HepG2 (cell line): Measurements from ENCODE around the gene NOP56.

Source experiments
- ARNTL ChIP-seq: sonication (generic); formaldehyde crosslinking; IDR thresholded peaks from 2 replicates; pipeline ENCODE4 v1.4.0; 2020; ENCODE audit warnings: mild to moderate bottlenecking, missing genetic modification reagents
- CBX2 ChIP-seq, 2 experiments: fragments of 200-600 bp in 1 of 2; sonication (generic); formaldehyde crosslinking in 1 of 2; IDR thresholded peaks; 2 replicates each; pipeline versions ENCODE4 v1.7.0 to v1.8.1; 2018 to 2022; ENCODE audit warnings: low read depth in 2 of 2, low read length in 1 of 2, mild to moderate bottlenecking in 1 of 2, missing genetic modification reagents in 1 of 2
- CHD2 ChIP-seq: IDR thresholded peaks from 2 replicates; pipeline ENCODE4 v1.6.1; 2011; ENCODE audit warnings: low read depth, low read length, improper control_type of control experiment
- CTCF ChIP-seq: sonication (generic); formaldehyde crosslinking; IDR thresholded peaks from 2 replicates; pipeline ENCODE4 v1.5.0; 2020; ENCODE audit warnings: mild to moderate bottlenecking, missing genetic modification reagents, moderate library complexity
- KDM1A ChIP-seq: IDR thresholded peaks from 2 replicates; pipeline ENCODE4 v1.6.1; 2016; ENCODE audit warnings: missing compliant biosample characterization
- KLF12 ChIP-seq: sonication (generic); formaldehyde crosslinking; IDR thresholded peaks from 2 replicates; pipeline ENCODE4 v1.4.0; 2020; ENCODE audit warnings: missing genetic modification reagents, borderline replicate concordance
- MAX ChIP-seq: IDR thresholded peaks from 2 replicates; pipeline ENCODE4 v1.6.1; 2012; ENCODE audit warnings: inconsistent platforms
- MYNN ChIP-seq: sonication (generic); formaldehyde crosslinking; IDR thresholded peaks from 2 replicates; pipeline ENCODE4 v1.4.0; 2020; ENCODE audit warnings: mild to moderate bottlenecking, low read depth, missing genetic modification reagents
- POLR2A ChIP-seq, 2 experiments: IDR thresholded peaks; 2 replicates each; pipeline ENCODE4 v1.6.1; 2011; ENCODE audit warnings: low read depth in 2 of 2, low read length in 2 of 2, mild to moderate bottlenecking in 1 of 2, moderate library complexity in 1 of 2; ENCODE audit not compliant: insufficient read depth in 1 of 2
- PTBP1 ChIP-seq: fragments of 200-400 bp; formaldehyde crosslinking; IDR thresholded peaks from 2 replicates; pipeline ENCODE4 v1.6.1; 2018; ENCODE audit warnings: low read length, low read depth; ENCODE audit not compliant: poor library complexity, severe bottlenecking
- SMC3 ChIP-seq: IDR thresholded peaks from 2 replicates; pipeline ENCODE4 v1.6.1; 2011; ENCODE audit warnings: low read length, improper control_type of control experiment
- ZNF101 ChIP-seq: sonication (generic); formaldehyde crosslinking; IDR thresholded peaks from 2 replicates; pipeline ENCODE4 v1.4.0; 2020; ENCODE audit warnings: mild to moderate bottlenecking, low read depth, missing genetic modification reagents, borderline replicate concordance
- TF ChIP-seq, protein P1 (sequence below): sonication (generic); formaldehyde crosslinking; IDR thresholded peaks from 2 replicates; pipeline ENCODE4 v1.4.0; 2020; ENCODE audit warnings: mild to moderate bottlenecking, missing genetic modification reagents

- TF ChIP-seq SMC3 (no peak), CBX2 (IDR thresholded peaks at IDR 0.05; ENCODE audit: low read depth, low read length) (no peak), CBX2 (CRISPR knock-in tag; IDR thresholded peaks at IDR 0.05; ENCODE audit: low read depth) (no peak), CTCF (CRISPR knock-in tag) (no peak), ZNF101 (CRISPR knock-in tag) (no peak), PTBP1 (no peak), KLF12 (CRISPR knock-in tag) (no peak), CHD2 (no peak), KDM1A (CRISPR knock-in tag) (no peak), MYNN (CRISPR knock-in tag) (no peak), ARNTL (CRISPR knock-in tag) (no peak), MAX (no peak), POLR2A (IDR thresholded peaks at IDR 0.05; ENCODE audit: insufficient read depth in 1 of 2, low read depth in 2 of 2, low read length in 2 of 2) (no peak; a peak in 1 of 4 replicates)
- TF ChIP-seq, protein P1, sequence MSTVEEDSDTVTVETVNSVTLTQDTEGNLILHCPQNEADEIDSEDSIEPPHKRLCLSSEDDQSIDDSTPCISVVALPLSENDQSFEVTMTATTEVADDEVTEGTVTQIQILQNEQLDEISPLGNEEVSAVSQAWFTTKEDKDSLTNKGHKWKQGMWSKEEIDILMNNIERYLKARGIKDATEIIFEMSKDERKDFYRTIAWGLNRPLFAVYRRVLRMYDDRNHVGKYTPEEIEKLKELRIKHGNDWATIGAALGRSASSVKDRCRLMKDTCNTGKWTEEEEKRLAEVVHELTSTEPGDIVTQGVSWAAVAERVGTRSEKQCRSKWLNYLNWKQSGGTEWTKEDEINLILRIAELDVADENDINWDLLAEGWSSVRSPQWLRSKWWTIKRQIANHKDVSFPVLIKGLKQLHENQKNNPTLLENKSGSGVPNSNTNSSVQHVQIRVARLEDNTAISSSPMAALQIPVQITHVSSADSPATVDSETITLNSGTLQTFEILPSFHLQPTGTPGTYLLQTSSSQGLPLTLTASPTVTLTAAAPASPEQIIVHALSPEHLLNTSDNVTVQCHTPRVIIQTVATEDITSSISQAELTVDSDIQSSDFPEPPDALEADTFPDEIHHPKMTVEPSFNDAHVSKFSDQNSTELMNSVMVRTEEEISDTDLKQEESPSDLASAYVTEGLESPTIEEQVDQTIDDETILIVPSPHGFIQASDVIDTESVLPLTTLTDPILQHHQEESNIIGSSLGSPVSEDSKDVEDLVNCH, result no peak
These were observed 5.2 kb downstream of the NOP56 start for GRCh38 chr20:2657674-2658073.
